HG03571 (cell line): ENCODE measurements around the gene GPATCH2L.

Source experiments
- ATAC-seq: cut with Tn5 transposase; IDR thresholded peaks from one replicate; pipeline ENCODE4 v1.9.1; 2021; ENCODE audit not compliant: unreplicated experiment

The GPATCH2L gene

GRCh38 chr14:76151398-76152332, at the start of gene GPATCH2L:
TSS of gene GPATCH2L (plus strand) at chr14:76151922. CDS start at chr14:76154364, 2,442 bp downstream.
- ATAC-seq, result peak; percentile 75

- ATAC-seq, result no peak
These were observed 46.8 kb upstream of the GPATCH2L start for GRCh38 chr14:76104802-76105355.

GRCh38 chr14:76106188-76106587, 45.5 kb upstream of the GPATCH2L start:
- ATAC-seq, result no peak

- ATAC-seq, result no peak
These were observed 42.4 kb upstream of the GPATCH2L start for GRCh38 chr14:76109087-76109880.

GRCh38 chr14:76112889-76113624, 38.7 kb upstream of the GPATCH2L start:
- no peak for ATAC-seq

- ATAC-seq, result no peak
These were observed 38.0 kb upstream of the GPATCH2L start for GRCh38 chr14:76113691-76114090.

GRCh38 chr14:76115010-76115422, 36.7 kb upstream of the GPATCH2L start:
- no peak for ATAC-seq

- no peak for ATAC-seq
These were observed 33.8 kb upstream of the GPATCH2L start for GRCh38 chr14:76117789-76118484.

- ATAC-seq, result no peak
These were observed 33.1 kb upstream of the GPATCH2L start for GRCh38 chr14:76118594-76118993.

- no peak for ATAC-seq
These were observed 30.5 kb upstream of the GPATCH2L start for GRCh38 chr14:76121089-76121748.

GRCh38 chr14:76123426-76124225, 28.1 kb upstream of the GPATCH2L start:
- ATAC-seq, result no peak

GRCh38 chr14:76125511-76125910, 26.2 kb upstream of the GPATCH2L start:
- ATAC-seq, result no peak

- ATAC-seq, result no peak
These were observed 25.6 kb upstream of the GPATCH2L start for GRCh38 chr14:76126076-76126475.

GRCh38 chr14:76129851-76130576, 21.7 kb upstream of the GPATCH2L start:
- ATAC-seq, result no peak

- no peak for ATAC-seq
These were observed 20.4 kb upstream of the GPATCH2L start for GRCh38 chr14:76131071-76131965.

GRCh38 chr14:76133103-76133502, 18.6 kb upstream of the GPATCH2L start:
- no peak for ATAC-seq

- ATAC-seq, result no peak
These were observed 17.5 kb upstream of the GPATCH2L start for GRCh38 chr14:76134231-76134630.
